DMS79 treated with DMSO at 0.1 percent for 48 hours (cell line): Measurements from ENCODE around the gene RIOX2.
"Not testable (repeated sequence)": the region's sequence is repeated elsewhere in the genome, so short reads cannot be mapped to it uniquely, and the experiment has no call there.

ENCODE experiments used
- DNase-seq: peaks from one replicate; lab custom pipeline; 2025; lab: John Stamatoyannopoulos, UW

Gene RIOX2

DNA sequence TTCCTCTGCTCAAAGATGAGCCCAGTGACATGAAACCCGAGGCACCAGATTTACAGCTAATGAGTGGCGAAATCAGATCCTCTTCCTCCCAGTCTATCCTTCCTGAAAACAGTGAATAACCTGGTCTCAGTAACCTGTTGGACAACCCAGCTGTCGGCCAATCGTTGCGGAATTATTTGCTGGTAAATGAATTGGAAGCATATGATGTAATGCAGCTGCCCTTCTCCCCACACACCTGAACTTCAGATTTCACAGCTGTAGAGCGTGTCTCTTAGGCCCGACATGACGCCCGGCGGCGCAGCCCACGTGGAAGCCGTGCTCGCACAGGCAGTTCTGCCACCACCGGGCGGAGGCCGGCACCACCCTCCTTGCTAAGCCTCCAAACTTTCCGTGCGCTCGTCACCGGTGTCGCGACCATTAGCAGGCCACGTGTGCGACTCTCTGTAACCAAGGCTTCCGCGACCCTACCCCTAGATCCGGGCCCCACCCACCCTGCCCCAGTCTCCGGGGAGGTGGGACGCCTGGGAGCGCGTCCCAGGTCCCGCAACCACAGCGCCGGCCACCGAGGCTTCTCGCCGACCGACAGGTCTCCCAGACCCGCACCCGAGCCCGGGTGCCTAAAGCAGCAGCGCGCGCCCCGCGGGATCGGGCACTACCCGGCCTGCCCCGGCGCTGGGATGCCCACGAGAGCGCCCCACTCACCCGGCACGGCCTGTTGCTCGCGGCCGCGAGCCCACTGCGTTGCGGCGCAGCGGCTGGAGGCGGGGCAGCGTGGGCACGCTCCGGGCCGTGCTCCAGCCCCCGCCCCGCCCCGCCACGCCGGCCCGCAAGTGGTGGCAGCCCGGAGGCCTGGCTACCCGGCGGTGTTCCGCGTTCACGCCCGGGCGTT is at the start of gene RIOX2:
TSS of gene RIOX2 (minus strand) at position 753 of the 889 bp plus-strand sequence. CDS start 4,838 bp downstream, outside the sequence.
- peak; percentile 58 for DNase-seq

DNA sequence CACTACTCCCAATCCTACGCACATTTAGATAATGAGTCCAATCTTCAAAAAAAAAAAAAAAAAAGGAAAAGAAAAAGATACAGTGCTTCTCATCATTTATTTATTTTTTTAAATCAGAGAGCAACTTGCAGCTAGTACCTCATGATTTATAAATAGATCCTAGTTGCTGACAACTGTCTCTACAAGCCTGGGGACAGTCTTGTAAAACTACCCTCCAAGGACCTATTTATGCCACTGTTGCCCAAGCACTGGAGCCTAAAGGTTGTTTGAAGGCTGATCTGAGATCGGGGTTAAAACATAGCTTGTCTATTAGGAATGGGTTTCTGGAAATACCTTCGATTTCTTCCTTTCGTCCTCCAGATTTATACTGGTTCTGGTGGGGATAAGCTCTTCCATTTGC is 48.2 kb upstream of the RIOX2 start:
- DNase-seq: no peak

DNA sequence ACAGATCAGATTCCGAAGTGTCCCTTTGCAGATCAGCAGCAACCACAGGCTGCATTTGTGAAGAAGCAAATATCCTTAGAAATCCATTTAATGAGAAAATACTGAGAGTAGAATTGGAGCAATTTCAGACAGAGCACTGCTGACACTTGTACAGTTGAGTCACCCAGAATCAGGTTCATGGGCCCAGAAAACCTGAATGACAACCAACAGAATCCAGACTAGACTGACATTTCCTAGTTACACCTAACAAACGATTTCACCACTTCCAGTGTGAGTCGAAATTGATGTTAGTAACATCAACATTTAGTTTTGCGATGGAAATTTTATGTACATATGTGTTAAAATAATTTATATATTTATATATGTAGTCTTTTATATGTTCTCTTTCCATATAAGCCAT is 46.1 kb upstream of the RIOX2 start:
- DNase-seq: no peak

DNA sequence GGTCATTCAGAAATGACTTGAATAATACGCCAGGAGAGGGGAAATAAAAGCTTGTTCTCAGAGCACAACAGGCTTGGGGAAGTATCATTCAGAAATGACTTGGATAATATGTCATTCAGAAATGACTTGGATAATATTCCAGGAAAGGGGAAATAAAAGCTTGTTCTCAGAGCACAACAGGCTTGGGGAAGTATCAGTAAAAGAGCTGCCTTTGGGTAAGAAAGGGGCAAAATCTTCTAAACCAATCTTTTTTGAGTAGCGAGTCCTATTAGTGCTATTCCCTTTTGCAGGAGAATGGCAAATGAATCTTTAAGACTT is 42.0 kb upstream of the RIOX2 start:
- DNase-seq: no peak

DNA sequence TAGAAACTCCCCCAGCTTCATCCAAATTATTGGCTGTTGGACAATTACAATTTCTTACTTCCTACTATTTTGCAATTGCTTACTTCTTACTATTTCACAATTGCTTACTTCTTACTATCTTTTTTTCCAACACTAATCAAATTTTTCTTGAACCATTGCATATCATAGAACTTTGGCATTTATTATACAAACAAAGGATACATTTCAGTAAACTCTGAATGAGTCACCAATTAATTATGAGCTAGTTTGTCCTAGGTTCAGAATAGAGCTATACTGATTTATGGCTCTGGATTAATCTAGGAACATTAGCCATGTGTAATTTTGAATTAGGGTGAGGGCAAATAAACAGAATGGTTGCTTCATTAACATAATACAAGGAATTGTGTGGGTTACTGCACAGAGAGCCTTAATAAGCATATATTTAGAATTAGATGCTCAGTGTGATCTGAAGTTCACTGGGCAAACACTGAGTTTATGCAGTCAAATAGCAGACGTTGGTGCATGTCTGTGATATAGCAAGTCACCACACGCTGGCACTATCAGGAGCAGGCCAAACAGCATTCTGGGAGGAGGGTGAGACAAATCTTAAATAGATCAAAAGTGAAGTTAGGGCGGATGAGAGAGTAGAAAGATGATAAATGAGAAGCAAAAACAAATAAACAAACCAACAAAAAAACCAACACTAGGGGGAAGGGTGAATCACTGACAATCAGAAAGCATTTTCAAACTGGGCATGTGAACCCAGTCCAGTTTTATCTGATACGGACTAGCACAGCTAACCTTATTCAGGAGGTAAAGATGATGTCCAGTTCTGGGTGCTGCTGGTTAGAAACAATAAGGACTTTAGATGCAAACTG is 41.4 kb upstream of the RIOX2 start:
- DNase-seq: no peak

DNA sequence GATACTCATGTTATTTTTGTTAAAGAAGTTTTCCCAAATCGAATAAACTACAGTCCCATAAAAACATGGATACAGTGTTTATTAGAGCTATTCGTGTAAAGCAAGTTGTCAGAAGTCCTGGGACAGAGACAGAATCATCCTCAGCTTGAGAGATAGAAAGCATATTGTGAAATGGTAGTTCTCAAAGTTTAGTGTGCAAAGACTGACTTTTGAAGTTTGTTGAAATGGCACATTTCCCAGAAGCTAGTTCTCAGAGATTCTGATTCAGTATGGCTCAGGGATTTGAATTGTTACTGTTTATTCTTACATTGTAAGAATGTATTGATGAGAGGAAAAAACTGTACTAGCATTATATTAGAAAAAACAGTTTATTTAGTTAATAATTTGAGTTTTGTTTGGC is 40.7 kb upstream of the RIOX2 start:
- DNase-seq: no peak

DNA sequence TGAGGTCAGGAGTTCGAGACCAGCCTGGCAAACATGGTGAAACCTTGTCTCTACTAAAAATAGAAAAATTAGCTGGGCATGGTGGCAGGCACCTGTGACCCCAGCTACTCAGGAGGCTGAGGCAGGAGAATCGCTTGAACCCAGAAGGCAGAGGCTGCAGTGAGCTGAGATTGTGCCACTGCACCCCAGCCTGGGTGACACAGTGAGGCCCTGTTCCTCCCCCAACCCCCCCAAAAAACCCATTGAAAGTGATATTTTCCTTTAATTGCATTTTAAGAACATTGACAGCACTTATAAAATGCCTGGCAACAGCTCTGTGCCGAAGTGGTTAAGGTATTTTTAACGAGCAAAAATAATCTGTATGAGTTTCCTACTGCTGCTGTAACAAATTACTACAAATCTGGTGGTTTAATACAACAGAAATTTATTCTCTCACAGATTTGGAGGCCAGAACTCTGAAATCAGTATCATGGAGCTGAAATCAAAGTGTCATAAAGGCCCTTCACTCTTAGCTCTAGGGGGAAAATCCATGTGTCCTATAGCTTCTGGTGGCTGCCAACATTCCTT is 38.7 kb upstream of the RIOX2 start:
- DNase-seq: not testable (repeated sequence)

DNA sequence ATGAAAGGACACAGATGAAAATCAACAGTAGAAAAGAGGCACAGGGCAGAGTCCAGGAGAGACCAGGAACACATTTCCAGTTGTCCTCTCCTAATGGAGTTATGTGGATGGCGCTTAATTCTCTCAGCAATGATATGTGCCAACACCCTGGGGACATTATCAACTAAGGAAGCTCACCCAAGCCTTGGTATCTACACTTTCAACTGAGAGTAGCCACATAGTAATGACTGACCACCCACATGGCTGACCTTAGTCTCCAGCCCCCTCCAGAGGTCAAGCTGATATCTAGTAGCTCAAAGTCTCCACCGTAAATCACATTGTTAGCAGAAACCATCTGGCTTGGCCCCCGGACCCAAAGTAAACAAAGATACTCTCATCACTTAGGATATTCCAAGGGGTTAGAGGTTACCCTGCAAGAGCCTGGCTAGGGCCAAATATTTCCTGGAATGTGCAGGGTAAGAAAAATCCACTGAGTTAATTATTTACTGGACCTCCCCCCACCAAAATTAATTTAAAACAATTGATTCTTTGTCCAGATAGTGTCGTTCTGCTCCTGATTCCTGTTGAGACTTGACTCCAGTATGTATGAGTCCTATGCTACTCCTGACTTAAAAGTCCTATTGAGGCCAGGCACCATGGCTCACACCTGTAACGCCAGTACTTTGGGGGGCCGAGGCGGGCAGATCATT is 38.1 kb upstream of the RIOX2 start:
- DNase-seq: no peak

DNA sequence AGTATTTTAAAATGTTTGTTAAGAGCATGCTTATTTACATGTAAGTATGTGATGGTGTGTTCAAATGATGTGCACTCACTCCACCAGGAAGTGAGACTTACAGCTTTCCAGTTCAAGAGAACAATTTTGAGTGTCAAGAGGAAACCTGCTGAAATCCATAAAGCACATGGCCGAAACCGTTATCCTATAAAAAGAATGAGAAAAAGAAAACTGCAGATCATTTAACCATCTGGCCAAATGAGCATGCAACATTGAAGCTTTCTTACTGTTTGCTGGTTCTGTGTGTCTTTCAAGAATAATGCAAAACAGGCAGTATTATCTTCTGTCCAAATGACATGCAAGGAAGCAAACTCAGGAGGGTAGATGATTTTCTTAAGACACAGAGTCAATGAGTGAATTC is 36.6 kb upstream of the RIOX2 start:
- no peak for DNase-seq

DNA sequence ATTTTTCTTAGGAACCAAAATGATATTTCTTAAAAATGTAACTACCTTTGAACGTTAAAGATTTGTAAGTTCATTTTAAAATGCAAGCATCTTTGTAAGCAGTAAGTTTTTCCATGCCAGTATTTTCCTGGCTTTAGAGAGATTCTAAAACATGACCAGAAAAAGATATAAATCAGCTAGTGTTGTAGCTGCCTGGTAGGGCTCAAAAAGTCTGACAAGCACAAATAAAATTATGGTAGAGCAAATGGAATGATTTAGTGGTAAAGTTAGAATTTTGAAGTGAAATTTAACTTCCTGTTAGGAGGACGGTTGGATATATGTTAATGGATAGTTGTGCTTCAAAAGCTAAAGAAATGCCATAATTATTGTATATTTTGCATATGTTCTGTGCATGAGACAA is 33.2 kb upstream of the RIOX2 start:
- DNase-seq: no peak

DNA sequence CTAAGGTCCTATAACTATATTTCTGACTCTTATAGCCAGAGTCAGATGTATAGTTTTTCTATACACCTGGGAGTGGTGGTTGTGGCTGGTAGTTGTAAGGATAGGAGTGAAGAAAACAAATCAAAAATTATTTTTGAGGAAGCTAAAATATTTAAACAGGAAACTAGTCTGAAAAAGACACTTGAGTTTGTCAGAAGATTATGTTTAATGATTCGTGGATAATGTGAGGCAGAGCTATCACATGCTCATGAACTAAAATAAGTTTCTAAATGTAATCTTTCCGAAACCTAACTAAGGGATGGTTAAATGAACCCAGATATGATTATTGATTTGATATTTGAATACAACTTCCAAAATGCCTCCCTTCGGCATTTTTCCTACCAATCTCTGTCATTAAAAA is 32.5 kb upstream of the RIOX2 start:
- no peak for DNase-seq

DNA sequence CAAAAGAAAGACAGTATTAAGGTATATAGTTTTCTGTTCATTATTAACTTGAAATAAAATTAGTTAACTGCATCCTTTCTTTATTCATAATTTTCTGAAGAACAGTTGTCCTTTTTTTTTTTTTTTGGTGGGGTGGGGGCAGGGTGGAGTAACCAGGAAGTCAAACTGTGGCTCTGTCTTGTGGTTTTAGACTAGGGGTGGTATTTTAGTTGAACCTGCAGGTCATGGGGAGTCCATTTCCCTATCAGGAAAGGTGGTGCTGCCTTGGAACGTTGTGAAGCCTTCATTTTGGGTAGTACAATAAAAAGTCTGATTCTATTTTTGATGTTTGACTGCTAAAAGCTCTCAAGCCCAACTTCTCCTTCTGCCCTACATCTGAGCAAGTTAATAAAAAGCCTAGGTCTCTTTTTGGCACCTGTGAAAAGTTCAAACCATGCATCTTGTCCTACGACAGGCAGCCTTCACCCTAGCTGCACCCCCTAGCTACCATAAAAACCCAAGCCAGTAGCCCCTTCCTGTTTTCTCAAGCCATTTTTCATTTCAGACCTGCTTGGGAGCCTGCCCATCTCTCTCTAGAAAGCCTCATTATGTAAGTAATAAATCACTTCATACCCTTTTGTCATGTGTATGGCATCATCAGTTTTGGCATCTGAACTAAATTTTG is 31.2 kb upstream of the RIOX2 start:
- DNase-seq: no peak

DNA sequence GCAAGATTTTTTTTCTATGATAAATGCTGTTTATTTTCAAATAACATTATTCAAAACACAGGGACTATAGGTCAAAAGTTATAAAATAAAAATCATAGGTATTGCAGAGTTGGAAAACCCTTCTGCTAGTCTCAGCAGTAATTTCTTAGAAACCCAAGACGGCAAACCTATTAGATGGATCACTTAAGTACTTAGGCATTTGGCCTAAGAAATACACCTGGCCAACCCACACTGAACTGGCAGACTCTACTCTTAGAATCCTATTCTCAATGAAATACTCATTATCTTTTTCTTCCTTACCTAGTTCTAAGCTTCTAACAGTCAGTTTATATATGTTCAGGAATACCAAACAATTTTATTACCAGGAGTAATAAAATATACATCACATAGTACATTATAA is 30.5 kb upstream of the RIOX2 start:
- no peak for DNase-seq

DNA sequence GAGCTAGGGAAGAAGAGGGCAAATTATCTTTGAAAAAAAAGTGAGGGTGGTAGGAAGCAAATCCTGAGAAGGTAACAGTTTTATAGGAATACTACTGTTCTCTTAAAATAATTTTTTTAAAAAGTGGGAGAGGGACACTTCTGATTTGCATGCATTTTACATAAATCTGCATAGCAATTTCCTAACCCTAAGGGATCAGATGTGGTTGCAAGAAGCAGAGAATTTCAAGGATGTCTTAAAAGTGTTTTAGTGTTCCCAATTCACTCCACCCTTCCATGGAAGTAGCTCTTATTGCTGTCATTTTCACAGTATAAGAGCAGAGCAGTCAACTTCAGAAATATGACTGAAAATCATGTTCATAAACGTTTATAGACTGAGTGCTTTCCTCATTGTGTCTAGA is 27.8 kb upstream of the RIOX2 start:
- DNase-seq: no peak

DNA sequence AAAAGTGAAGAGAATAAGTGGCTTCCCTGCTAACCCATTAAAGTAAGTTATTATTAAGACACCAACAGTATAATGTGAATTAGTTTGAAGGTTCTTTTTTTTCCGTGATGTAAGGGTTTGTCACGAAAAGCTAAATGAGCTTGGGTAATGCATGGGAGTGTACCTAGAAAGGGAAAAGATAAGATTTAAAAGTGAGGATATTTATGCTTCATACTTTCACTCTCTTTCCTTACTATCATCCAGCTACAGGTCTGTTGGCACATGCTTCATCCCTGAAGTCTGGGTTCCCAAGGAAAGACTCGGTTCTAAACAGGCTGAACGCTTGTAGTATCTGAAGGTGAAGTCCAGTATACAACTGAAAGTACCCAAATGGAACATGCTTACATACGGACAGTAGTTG is 26.9 kb upstream of the RIOX2 start:
- DNase-seq: no peak

DNA sequence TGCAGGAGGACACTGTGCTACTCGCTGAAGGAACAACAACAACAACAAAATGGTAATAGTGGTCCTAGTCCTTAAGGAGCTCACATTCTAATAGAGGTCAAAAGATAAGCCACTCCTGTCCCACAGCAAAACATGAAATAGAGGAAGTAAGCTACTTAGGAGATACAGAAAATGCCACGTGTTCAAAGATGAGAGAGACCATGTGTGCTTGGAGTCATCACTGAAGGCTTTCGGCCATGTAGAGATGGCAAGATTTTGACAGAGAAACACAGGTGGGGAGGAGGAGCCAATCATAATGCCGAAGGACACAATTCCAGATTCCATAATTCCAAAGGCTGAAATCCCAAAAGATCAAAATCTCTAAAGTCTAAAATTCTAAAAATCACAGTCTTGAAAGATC is 24.8 kb upstream of the RIOX2 start:
- no peak for DNase-seq

DNA sequence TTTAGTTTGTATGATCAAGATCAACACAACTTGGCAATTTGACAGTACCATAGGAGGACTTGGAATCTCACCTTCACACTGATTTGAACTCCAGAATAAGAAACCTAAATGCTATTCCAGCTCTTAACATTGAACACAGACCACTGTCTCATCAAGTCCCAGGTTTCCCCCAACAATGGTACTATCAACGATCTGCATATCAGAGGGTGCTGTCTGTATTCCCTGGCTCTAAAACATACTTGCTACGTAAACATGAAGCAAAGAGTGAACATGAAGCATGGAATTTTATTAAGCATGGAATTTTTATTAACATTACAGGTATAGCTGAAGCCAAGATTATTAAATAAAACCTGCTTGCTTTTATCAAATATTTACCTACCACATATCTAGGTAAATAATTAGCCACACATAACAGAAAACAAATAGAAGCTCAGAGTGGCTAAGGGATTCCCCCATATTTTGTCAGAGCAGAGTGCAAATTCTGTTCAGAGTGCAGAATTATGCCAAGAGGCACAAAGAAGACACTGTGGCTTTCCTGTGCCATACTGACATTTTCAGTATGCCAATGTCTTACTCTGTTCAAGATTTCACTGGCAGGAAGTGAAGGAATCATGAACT is 22.2 kb upstream of the RIOX2 start:
- no peak for DNase-seq

DNA sequence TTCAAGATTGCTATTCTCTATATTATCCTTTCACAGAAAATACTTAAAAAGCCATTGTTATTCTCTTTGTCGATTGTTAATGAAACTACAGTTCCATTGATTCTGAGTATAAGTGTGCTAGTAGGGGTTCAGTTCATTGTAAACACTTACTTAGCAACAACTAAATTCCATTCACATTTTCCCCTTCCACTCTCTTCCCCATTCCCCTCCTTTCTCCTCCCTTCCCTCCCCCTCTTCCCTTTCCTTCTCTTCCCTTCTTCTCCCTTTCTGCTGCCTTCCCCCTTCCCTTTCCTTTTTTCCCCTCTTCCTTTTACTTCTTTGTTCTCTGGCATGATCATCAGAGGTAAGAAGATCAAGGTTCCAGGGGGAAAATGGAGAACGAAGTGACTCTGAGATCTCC is 21.3 kb upstream of the RIOX2 start:
- no peak for DNase-seq

DNA sequence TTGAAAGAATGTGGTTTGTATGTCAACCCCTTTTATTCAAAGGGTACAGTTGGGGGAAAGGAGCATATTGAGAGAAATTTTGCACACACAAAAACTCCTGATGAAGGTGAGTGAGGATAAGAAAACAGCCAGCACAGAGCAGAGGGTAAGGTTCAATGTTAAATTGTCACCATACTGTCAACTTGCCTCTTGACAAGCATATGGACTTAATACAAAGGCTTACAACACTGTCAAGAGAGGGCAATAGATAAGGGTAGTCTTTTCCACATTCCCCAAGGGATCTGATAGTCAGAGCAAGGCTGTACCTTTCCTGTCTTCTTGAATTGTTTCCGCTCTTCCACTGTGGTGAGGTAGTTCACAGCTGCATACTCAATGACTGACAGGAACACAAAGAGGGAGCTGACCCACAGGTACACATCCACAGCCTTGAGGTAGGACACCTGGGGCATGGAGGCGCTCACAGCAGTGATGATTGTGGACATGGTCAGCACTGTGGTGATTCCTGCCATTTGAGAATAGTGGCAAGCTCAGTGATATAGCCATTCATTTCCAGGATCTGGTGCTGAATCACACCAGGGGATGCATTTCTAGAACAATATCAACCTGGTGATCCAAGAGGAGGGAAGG is 20.4 kb upstream of the RIOX2 start:
- no peak for DNase-seq

DNA sequence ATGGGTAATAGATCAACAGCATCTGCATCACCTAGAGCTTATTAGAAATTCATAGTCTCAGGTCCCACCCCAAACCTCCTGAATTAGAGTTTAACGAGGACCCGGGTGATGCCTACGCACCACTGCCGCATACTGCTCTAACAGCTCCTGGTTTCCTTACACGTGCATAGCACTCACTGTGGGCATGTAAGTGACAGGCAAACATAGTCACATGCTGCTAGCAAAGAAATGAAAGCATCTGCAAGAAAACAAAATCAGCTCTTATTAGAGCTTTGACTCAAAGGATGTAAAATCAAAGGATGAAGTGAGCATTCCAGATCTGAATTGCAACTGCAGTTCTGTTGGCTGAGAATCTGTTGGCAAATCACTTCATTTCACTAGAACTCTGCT is 19.1 kb upstream of the RIOX2 start:
- DNase-seq: no peak
